K562 (cell line): ENCODE data around the gene SAP130. TPM values are rescaled to one million over a fixed set of nuclear protein-coding genes. Genes with fewer than 3 reads are reported as not detected.

ENCODE experiments used
- ATF1 ChIP-seq, 2 experiments: fragments of 450-650 bp in 1 of 2; IDR thresholded peaks; 2 replicates each; pipeline ENCODE4 v1.6.1; 2016; ENCODE audit warnings: missing compliant biosample characterization in 1 of 2, missing genetic modification characterization in 1 of 2
- BRF2 ChIP-seq: IDR thresholded peaks from 3 replicates; pipeline ENCODE4 v1.6.1; 2011; ENCODE audit warnings: borderline replicate concordance, mild to moderate bottlenecking; ENCODE audit not compliant: insufficient read length, insufficient read depth
- CXXC5 ChIP-seq: fragments of 250-450 bp; sonication (Bioruptor Pico); IDR thresholded peaks from 2 replicates; pipeline ENCODE4 v1.8.0; 2022; ENCODE audit warnings: inconsistent platforms, mild to moderate bottlenecking, moderate library complexity
- ELF1 ChIP-seq: fragments of 200-800 bp; sonication (Bioruptor generic); IDR thresholded peaks from 2 replicates; pipeline ENCODE4 v1.6.1; 2016; ENCODE audit warnings: missing genetic modification characterization, missing compliant biosample characterization
- ETS1 ChIP-seq: conservative IDR thresholded peaks from 2 replicates; pipeline ENCODE4 v1.6.1; 2011; ENCODE audit warnings: low read depth, mild to moderate bottlenecking, low read length; ENCODE audit not compliant: control insufficient read depth
- ETV1 ChIP-seq: fragments of 450-650 bp; conservative IDR thresholded peaks from 2 replicates; pipeline ENCODE4 v1.6.1; 2016; ENCODE audit warnings: missing genetic modification characterization, control low read depth, low read depth, missing compliant biosample characterization
- KDM5B ChIP-seq: fragments of 200-600 bp; sonication (generic); IDR thresholded peaks from 2 replicates; pipeline ENCODE4 v1.6.1; 2012; ENCODE audit warnings: low read depth, mild to moderate bottlenecking, moderate library complexity, low read length, control low read depth, inconsistent platforms; ENCODE audit not compliant: insufficient replicate concordance
- L3MBTL2 ChIP-seq: fragments of 450-650 bp; IDR thresholded peaks from 2 replicates; pipeline ENCODE4 v1.6.1; 2016; ENCODE audit warnings: mild to moderate bottlenecking, moderate library complexity
- RUNX1 ChIP-seq: sonication (generic); IDR thresholded peaks from 2 replicates; pipeline ENCODE4 v1.6.1; 2016; ENCODE audit warnings: antibody characterized with exemption, low read depth
- SNIP1 ChIP-seq: fragments of 450-650 bp; IDR thresholded peaks from 2 replicates; pipeline ENCODE4 v1.7.1; 2017; ENCODE audit warnings: low read depth, mild to moderate bottlenecking
- SUPT5H ChIP-seq: fragments of 450-650 bp; IDR thresholded peaks from 2 replicates; pipeline ENCODE4 v1.6.1; 2016
- TBL1XR1 ChIP-seq, 2 experiments: IDR thresholded peaks; 2 replicates each; pipeline ENCODE4 v1.6.1; 2012; ENCODE audit warnings: improper control_type of control experiment in 2 of 2, low read length in 2 of 2, mild to moderate bottlenecking in 1 of 2
- ZBTB11 ChIP-seq, 3 experiments: fragments of 200-800 bp in 1 of 3; fragments of 250-450 bp in 1 of 3; fragments of 450-650 bp in 1 of 3; sonication (Bioruptor Pico) in 1 of 3; sonication (Bioruptor generic) in 1 of 3; formaldehyde crosslinking in 1 of 3; IDR thresholded peaks; 2 replicates each; pipeline versions ENCODE4 v1.6.1 to v1.8.0; 2016 to 2022; ENCODE audit warnings: mild to moderate bottlenecking in 2 of 3, missing genetic modification characterization in 2 of 3, missing compliant biosample characterization in 1 of 3, moderate library complexity in 1 of 3
- ZNF165 ChIP-seq: fragments of 250-450 bp; sonication (Bioruptor Pico); IDR thresholded peaks from 2 replicates; pipeline ENCODE4 v1.4.0; 2020; ENCODE audit warnings: borderline replicate concordance
- ZNF232 ChIP-seq: sonication (generic); formaldehyde crosslinking; IDR thresholded peaks from 2 replicates; pipeline ENCODE4 v1.8.0; 2022; ENCODE audit warnings: mild to moderate bottlenecking, missing genetic modification reagents
- polyA plus RNA-seq, 8 experiments: library from polyadenylated mRNA; depleted of rRNA in 4 of 8; stranded (reverse) in 5 of 8; unstranded in 3 of 8; fragments of >200 nt; fragmentation: Nextera tagmentation in 2 of 8; fragmentation: Illumina TruSeq in 1 of 8; extraction: Ambion mirVana in 2 of 8; extraction: Trizol in 1 of 8; gene quantifications; 2 replicates each; pipeline versions ENCODE4 v1.2.1 to v1.2.3, GENCODE V29; 2011 to 2014; ENCODE audit warnings: inconsistent platforms in 1 of 8, missing spikeins in 1 of 8
- total RNA-seq, 7 experiments: library from RNA; depleted of rRNA in 6 of 7; stranded (reverse); fragments of >200 nt in 6 of 7; fragmentation: Illumina TruSeq in 2 of 7; extraction: Trizol in 2 of 7; gene quantifications; 2 replicates each; pipeline versions ENCODE4 v1.2.1 to v1.2.3, GENCODE V29; 2011 to 2021; ENCODE audit warnings: low replicate concordance in 1 of 7
- TF ChIP-seq, protein P1 (sequence below), 2 experiments: IDR thresholded peaks; 2 replicates each; pipeline ENCODE4 v1.6.1; 2011; ENCODE audit warnings: borderline replicate concordance in 1 of 2, control low read depth in 1 of 2, low read depth in 1 of 2, low read length in 1 of 2, mild to moderate bottlenecking in 1 of 2, mixed read lengths in 1 of 2, moderate library complexity in 1 of 2; ENCODE audit not compliant: insufficient read depth in 1 of 2, insufficient read length in 1 of 2, poor library complexity in 1 of 2, severe bottlenecking in 1 of 2; ENCODE audit errors: extremely low read depth in 1 of 2
- TF ChIP-seq, protein P2 (sequence below): fragments of 250-450 bp; sonication (Bioruptor Pico); IDR thresholded peaks from 2 replicates; pipeline ENCODE4 v1.5.0; 2021

Gene SAP130
- total and polyA plus RNA-seq, 9 of the 15 experiments (the other 6 are each of a cell fraction or from before 2014, with no cell fraction given), result 4.5 to 33.4 (median 7.4) TPM

DNA sequence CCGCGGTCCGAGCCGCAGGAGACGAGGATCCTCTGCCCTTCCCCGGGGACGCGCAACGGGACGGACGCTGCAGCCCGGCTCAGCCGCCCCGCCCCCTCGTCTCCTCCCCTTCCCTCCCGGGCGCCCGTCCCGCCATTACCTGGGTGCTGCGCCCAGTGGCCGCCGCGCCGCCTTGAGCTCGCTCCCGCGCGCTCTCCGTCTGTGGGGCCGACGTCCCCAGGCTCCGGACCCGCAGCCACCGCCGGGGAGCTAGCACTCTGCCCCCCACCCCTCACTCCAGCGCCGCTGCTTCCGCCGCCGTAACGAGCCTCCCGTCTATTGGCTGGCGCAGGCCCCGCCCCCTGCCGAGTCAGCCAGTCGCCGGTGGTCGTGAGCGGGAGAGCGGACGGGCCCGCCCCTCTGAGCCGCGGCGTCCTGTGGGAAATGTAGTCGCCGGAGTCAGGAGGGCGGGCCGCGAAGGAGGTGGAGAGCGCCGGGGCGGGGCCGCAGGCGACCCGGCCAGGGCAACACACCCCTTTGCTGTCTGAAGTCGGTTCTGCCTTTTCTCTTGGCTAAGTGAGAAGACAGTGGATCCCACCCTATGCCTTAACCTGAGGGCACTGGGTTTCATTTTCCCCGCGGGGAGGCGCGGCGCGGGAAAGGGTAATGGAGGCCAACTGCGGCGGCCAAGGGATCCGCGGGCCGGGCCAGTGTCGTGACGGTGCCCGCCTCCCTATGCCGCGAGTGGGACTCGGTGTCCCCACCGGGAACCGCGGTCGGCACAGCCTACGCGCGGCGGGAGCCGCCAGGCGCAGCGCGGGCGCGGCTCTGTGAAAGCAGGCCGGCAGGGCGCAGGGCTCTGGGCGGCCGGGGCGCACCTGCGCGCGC, at the start of gene SAP130 (continued):
- TF ChIP-seq ZBTB11 (CRISPR knock-in tag; IDR thresholded peaks at IDR 0.05) (peak in 2 of 3 experiments; percentile 31 to 74; a peak in 1 of 6 replicates), CXXC5 (CRISPR knock-in tag) (peak; percentile 46), TBL1XR1 (IDR thresholded peaks at IDR 0.05; ENCODE audit: low read length in 2 of 2) (no peak), RUNX1 (no peak), ATF1 (CRISPR knock-in tag; IDR thresholded peaks at IDR 0.05) (no peak), ATF1 (tag; IDR thresholded peaks at IDR 0.05) (peak; percentile 66), ELF1 (tag) (peak; percentile 81), SNIP1 (no peak), ZNF165 (no peak), KDM5B (peak; percentile 45), ETS1 (no peak), SUPT5H (peak; percentile 90), ETV1 (tag) (no peak), ZNF232 (no peak), L3MBTL2 (peak; percentile 72), BRF2 (no peak)
- TF ChIP-seq, protein P1, sequence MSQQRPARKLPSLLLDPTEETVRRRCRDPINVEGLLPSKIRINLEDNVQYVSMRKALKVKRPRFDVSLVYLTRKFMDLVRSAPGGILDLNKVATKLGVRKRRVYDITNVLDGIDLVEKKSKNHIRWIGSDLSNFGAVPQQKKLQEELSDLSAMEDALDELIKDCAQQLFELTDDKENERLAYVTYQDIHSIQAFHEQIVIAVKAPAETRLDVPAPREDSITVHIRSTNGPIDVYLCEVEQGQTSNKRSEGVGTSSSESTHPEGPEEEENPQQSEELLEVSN (IDR thresholded peaks at IDR 0.05; ENCODE audit: borderline replicate concordance in 1 of 2, extremely low read depth in 1 of 2, insufficient read depth in 1 of 2, insufficient read length in 1 of 2, low read depth in 1 of 2, low read length in 1 of 2, poor library complexity in 1 of 2, severe bottlenecking in 1 of 2), result peak in 1 of 2 experiments; percentile 61
- TF ChIP-seq, protein P2, sequence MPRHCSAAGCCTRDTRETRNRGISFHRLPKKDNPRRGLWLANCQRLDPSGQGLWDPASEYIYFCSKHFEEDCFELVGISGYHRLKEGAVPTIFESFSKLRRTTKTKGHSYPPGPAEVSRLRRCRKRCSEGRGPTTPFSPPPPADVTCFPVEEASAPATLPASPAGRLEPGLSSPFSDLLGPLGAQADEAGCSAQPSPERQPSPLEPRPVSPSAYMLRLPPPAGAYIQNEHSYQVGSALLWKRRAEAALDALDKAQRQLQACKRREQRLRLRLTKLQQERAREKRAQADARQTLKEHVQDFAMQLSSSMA (CRISPR knock-in tag), result no peak
